Measurements from ENCODE around the gene DGUOK. TPM values are rescaled to one million over a fixed set of nuclear protein-coding genes. Genes with fewer than 3 reads are reported as not detected.

DGUOK gene
- total and polyA plus RNA-seq, 2 donors (not counting 1 experiment from before 2014, with no cell fraction given): 54.3 to 93.7 TPM

- TF ChIP-seq, protein P1, sequence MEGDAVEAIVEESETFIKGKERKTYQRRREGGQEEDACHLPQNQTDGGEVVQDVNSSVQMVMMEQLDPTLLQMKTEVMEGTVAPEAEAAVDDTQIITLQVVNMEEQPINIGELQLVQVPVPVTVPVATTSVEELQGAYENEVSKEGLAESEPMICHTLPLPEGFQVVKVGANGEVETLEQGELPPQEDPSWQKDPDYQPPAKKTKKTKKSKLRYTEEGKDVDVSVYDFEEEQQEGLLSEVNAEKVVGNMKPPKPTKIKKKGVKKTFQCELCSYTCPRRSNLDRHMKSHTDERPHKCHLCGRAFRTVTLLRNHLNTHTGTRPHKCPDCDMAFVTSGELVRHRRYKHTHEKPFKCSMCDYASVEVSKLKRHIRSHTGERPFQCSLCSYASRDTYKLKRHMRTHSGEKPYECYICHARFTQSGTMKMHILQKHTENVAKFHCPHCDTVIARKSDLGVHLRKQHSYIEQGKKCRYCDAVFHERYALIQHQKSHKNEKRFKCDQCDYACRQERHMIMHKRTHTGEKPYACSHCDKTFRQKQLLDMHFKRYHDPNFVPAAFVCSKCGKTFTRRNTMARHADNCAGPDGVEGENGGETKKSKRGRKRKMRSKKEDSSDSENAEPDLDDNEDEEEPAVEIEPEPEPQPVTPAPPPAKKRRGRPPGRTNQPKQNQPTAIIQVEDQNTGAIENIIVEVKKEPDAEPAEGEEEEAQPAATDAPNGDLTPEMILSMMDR (conservative IDR thresholded peaks at IDR 0.05 in 1 of 2, IDR thresholded peaks at IDR 0.05 in 1 of 2; ENCODE audit: low read depth in 1 of 2, low read length in 2 of 2): no peak
- TF ChIP-seq EZH2 (IDR thresholded peaks at IDR 0.05; ENCODE audit: low read length, missing control alignments): no peak
- H3K4me3 ChIP-seq (replicated peaks in 1 of 4; ENCODE audit: control extremely low read depth in 1 of 4, insufficient read depth in 1 of 4, low read depth in 3 of 4, low read length in 4 of 4): no peak overlapping the region
- H3K9me3 ChIP-seq (ENCODE audit: control insufficient read depth, insufficient read depth, low read depth, low read length): no peaks in the 10 kb centered on the region
- H3K4me1 ChIP-seq (ENCODE audit: control insufficient read depth, extremely low read depth, insufficient read depth, low read length): peaks cover 6% of the 10 kb centered on the region
- H4K20me1 ChIP-seq (ENCODE audit: control insufficient read depth, extremely low read depth, insufficient read depth, low read length): peaks cover 2% of the 10 kb centered on the region
- H3K79me2 ChIP-seq (ENCODE audit: control insufficient read depth, insufficient read depth, low read length): peaks cover 75% of the 10 kb centered on the region
- DNase-seq (ENCODE audit: low read depth in 2 of 2): peak; percentile 32 to 78
- no peak overlapping the region for H3K9ac ChIP-seq (ENCODE audit: insufficient read depth, low read length)
- H3K27ac ChIP-seq (ENCODE audit: insufficient read depth, low read length): no peak overlapping the region
- no peak overlapping the region for H2AFZ ChIP-seq (ENCODE audit: low read length)
- no peaks in the 10 kb centered on the region for H3K27me3 ChIP-seq (ENCODE audit: control insufficient read depth, insufficient read depth, low read length)
- peak overlapping the region; percentile 18 for H3K4me2 ChIP-seq (ENCODE audit: extremely low read depth, insufficient read depth, low read length)
- no peaks in the 10 kb centered on the region for H3K36me3 ChIP-seq (ENCODE audit: control insufficient read depth, insufficient read depth, low read length)
Observed at GRCh38 chr2:73931531-73932500, 5.1 kb downstream of the DGUOK start.

- H3K27ac ChIP-seq (ENCODE audit: insufficient read depth, low read length): no peak overlapping the region
- H2AFZ ChIP-seq (ENCODE audit: low read length): no peak overlapping the region
- no peak overlapping the region for H3K4me2 ChIP-seq (ENCODE audit: extremely low read depth, insufficient read depth, low read length)
- peak in 1 of 2 donors; percentile 17 for DNase-seq (ENCODE audit: low read depth in 2 of 2)
- no peak overlapping the region for H3K9ac ChIP-seq (ENCODE audit: insufficient read depth, low read length)
- H3K27me3 ChIP-seq (ENCODE audit: control insufficient read depth, insufficient read depth, low read length): no peaks in the 10 kb centered on the region
- H3K9me3 ChIP-seq (ENCODE audit: control insufficient read depth, insufficient read depth, low read depth, low read length): no peaks in the 10 kb centered on the region
- no peak for TF ChIP-seq EZH2 (IDR thresholded peaks at IDR 0.05; ENCODE audit: low read length, missing control alignments)
- TF ChIP-seq, protein P1 (conservative IDR thresholded peaks at IDR 0.05 in 1 of 2, IDR thresholded peaks at IDR 0.05 in 1 of 2; ENCODE audit: low read depth in 1 of 2, low read length in 2 of 2): no peak
- no peak overlapping the region for H3K4me3 ChIP-seq (replicated peaks in 1 of 4; ENCODE audit: control extremely low read depth in 1 of 4, insufficient read depth in 1 of 4, low read depth in 3 of 4, low read length in 4 of 4)
- H3K36me3 ChIP-seq (ENCODE audit: control insufficient read depth, insufficient read depth, low read length): no peaks in the 10 kb centered on the region
- peaks cover 2% of the 10 kb centered on the region for H4K20me1 ChIP-seq (ENCODE audit: control insufficient read depth, extremely low read depth, insufficient read depth, low read length)
- H3K4me1 ChIP-seq (ENCODE audit: control insufficient read depth, extremely low read depth, insufficient read depth, low read length): peaks cover 10% of the 10 kb centered on the region
- peaks cover 69% of the 10 kb centered on the region for H3K79me2 ChIP-seq (ENCODE audit: control insufficient read depth, insufficient read depth, low read length)
Observed at GRCh38 chr2:73933194-73933593, 6.5 kb downstream of the DGUOK start.

DNA sequence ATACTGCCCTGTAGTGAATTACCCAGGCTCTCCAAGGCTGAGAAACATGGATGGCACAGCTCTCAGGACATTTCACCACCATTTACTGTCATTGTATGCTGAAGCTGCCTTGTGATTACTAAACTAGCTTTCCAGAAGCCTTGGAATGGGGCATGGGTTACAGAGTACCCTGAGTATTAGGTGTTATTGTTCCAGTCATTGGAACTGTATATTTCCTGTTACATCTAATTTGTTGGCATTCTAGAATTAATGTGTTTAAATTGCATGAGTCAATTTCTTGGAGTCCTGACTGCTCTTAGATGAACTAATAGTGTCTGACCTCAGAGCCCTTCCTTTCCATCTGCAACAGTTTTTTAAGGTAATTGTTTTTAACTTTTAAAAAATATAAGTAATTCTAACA is 9.0 kb downstream of the DGUOK start:
- no peak for DNase-seq (ENCODE audit: low read depth in 2 of 2)
- H3K27me3 ChIP-seq (ENCODE audit: control insufficient read depth, insufficient read depth, low read length): no peaks in the 10 kb centered on the region
- no peak overlapping the region for H3K27ac ChIP-seq (ENCODE audit: insufficient read depth, low read length)

More for the DNA sequence above, 9.0 kb downstream of the DGUOK start:
- Histone ChIP-seq H3K79me2 (ENCODE audit: control insufficient read depth, insufficient read depth, low read length) (peaks cover 53% of the 10 kb centered on the region), H3K36me3 (ENCODE audit: control insufficient read depth, insufficient read depth, low read length) (peaks cover under 1% of the 10 kb centered on the region), H3K4me2 (ENCODE audit: extremely low read depth, insufficient read depth, low read length) (no peak overlapping the region), H2AFZ (ENCODE audit: low read length) (no peak overlapping the region), H3K9ac (ENCODE audit: insufficient read depth, low read length) (no peak overlapping the region), H4K20me1 (ENCODE audit: control insufficient read depth, extremely low read depth, insufficient read depth, low read length) (peaks cover 2% of the 10 kb centered on the region), H3K4me3 (replicated peaks in 1 of 4; ENCODE audit: control extremely low read depth in 1 of 4, insufficient read depth in 1 of 4, low read depth in 3 of 4, low read length in 4 of 4) (no peak overlapping the region), H3K9me3 (ENCODE audit: control insufficient read depth, insufficient read depth, low read depth, low read length) (no peaks in the 10 kb centered on the region), H3K4me1 (ENCODE audit: control insufficient read depth, extremely low read depth, insufficient read depth, low read length) (peaks cover 17% of the 10 kb centered on the region)
- TF ChIP-seq, protein P1 (conservative IDR thresholded peaks at IDR 0.05 in 1 of 2, IDR thresholded peaks at IDR 0.05 in 1 of 2; ENCODE audit: low read depth in 1 of 2, low read length in 2 of 2): no peak
- no peak for TF ChIP-seq EZH2 (IDR thresholded peaks at IDR 0.05; ENCODE audit: low read length, missing control alignments)

Data from fibroblast of lung (primary cell).